ENCODE data around the gene CDK11B. TPM values are rescaled to one million over a fixed set of nuclear protein-coding genes. Genes with fewer than 3 reads are reported as not detected.

Gene CDK11B
- total and polyA plus RNA-seq, 2 donors (not counting 1 experiment from before 2014, with no cell fraction given) = 14.1 to 36.3 TPM

DNA sequence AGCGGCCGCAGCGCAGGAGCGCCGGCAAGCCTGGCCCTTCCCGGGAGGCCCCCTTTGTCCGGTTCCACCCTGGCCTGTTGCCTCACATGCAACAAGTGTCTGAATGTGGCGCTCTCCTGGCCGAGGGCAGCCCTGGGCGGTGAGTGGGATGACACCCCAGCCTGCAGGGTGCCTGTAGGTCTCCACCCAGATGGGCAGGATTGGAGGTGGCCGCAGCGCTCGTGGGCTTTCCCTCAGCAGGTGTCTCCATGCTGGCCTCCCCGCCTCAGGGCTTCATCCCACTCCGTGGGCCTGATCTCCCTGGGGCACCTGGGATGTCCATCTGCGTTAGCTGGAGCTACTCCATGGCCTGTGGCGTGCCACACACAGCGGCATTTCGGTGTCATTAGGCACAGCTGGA, 42.0 kb downstream of the CDK11B start:
- Mint-ChIP-seq H3K9me3 (ENCODE audit: insufficient read depth) (no peaks in the 10 kb centered on the region), H3K27me3 (no peaks in the 10 kb centered on the region), H3K4me1 (peaks cover 26% of the 10 kb centered on the region), H3K4me3 (peak overlapping the region; percentile 85), H3K27ac (peak overlapping the region; percentile 87)
- WGBS (ENCODE audit: insufficient coverage) = 98% methylated on average over 19 of the region's 19 CpGs
- Histone ChIP-seq H2AFZ (ENCODE audit: insufficient read depth, low read depth, low read length, poor library complexity, severe bottlenecking) (no peak overlapping the region), H3K4me1 (ENCODE audit: control insufficient read depth in 2 of 2, insufficient read depth in 2 of 2, low read length in 2 of 2) (peaks cover 20% of the 10 kb centered on the region in 2 donors), H3K27me3 (replicated peaks in 1 of 4; ENCODE audit: control extremely low read depth in 1 of 4, control insufficient read depth in 3 of 4, insufficient read depth in 4 of 4, low read length in 3 of 4) (no peaks in the 10 kb centered on the region), H3K9ac (ENCODE audit: low read length) (no peak overlapping the region), H3K4me3 (ENCODE audit: control extremely low read depth in 1 of 5, extremely low read depth in 1 of 5, insufficient read depth in 1 of 5, low read depth in 2 of 5, low read length in 4 of 5) (no peak overlapping the region), H4K20me1 (ENCODE audit: control insufficient read depth, insufficient read depth, low read length, poor library complexity, severe bottlenecking) (peaks cover 20% of the 10 kb centered on the region), H3K79me2 (ENCODE audit: control insufficient read depth, insufficient read depth, low read length) (peaks cover 33% of the 10 kb centered on the region), H3K9me3 (ENCODE audit: control extremely low read depth in 1 of 3, control insufficient read depth in 2 of 3, insufficient read depth in 1 of 3, low read length in 2 of 3) (no peaks in the 10 kb centered on the region), H3K4me2 (replicated peaks; ENCODE audit: low read depth, low read length, poor library complexity, severe bottlenecking) (peak overlapping the region; percentile 98), H3K36me3 (replicated peaks in 1 of 2; ENCODE audit: control extremely low read depth in 1 of 2, control insufficient read depth in 1 of 2, extremely low read depth in 1 of 2, insufficient read depth in 2 of 2, low read length in 1 of 2) (peaks cover 0 to 5% of the 10 kb centered on the region in 2 experiments), H3K27ac (ENCODE audit: low read length in 2 of 2) (no peak overlapping the region)
- no peak for ATAC-seq (ENCODE audit: low read depth)
- TF ChIP-seq, protein P1, sequence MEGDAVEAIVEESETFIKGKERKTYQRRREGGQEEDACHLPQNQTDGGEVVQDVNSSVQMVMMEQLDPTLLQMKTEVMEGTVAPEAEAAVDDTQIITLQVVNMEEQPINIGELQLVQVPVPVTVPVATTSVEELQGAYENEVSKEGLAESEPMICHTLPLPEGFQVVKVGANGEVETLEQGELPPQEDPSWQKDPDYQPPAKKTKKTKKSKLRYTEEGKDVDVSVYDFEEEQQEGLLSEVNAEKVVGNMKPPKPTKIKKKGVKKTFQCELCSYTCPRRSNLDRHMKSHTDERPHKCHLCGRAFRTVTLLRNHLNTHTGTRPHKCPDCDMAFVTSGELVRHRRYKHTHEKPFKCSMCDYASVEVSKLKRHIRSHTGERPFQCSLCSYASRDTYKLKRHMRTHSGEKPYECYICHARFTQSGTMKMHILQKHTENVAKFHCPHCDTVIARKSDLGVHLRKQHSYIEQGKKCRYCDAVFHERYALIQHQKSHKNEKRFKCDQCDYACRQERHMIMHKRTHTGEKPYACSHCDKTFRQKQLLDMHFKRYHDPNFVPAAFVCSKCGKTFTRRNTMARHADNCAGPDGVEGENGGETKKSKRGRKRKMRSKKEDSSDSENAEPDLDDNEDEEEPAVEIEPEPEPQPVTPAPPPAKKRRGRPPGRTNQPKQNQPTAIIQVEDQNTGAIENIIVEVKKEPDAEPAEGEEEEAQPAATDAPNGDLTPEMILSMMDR (IDR thresholded peaks at IDR 0.05) = no peak
- intact Hi-C loops (cut with micrococcal nuclease) = no loop called here
- ChIA-PET CTCF (interaction anchor here (2.9 kb wide), 1 partner anchor 13 kb away, joined by 13 read pairs; no protein-coding TSS in a partner anchor), POLR2A (interaction anchor here (2.0 kb wide), 1 partner anchor 13 kb away, joined by 8 read pairs; no protein-coding TSS in a partner anchor)
- no peak for DNase-seq

DNA sequence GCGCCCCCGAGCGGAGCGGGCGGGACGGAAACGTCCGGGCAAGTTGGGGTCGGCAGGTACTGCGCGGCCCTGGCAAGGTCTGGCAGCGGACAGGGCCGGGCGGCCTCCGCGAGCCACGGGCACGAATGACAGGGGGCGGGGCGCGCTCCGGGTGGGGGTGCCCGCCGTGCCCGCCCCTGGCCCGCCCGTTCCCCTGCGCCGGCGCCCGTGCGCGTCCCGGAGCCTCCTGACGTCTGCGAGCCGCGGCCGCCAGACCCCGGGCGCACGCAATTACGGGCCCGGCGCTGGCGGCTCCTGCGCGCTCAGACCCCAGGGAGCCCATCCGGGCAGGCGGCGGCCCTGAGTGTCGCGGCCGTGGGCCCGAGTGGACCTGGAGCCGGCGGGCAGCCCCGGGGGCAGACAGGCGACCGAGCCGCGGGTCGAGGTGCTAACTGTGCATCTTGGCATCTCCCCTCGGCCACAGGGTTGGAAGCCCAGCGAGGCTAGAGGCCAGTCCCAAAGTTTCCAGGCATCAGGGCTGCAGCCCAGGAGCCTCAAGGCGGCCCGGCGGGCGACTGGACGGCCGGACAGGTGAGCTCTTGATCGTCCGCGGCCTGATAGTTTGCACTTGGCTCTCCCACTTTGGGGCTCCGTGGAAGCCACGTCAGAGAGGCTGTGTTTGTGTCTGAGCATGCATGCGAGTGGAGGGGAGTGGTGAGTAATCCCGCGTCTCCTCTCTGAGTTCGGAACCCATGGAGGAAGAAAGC, 42.6 kb downstream of the CDK11B start:
- CTCF ChIA-PET = interaction anchor here (1.0 to 2.9 kb wide), 2 partner anchors 10 to 14 kb away, joined by 3 to 13 read pairs; no protein-coding TSS in a partner anchor
- peak overlapping the region; percentile 30 to 98 (median 97) for H3K4me3 ChIP-seq (ENCODE audit: control extremely low read depth in 1 of 5, extremely low read depth in 1 of 5, insufficient read depth in 1 of 5, low read depth in 2 of 5, low read length in 4 of 5)
- POLR2A ChIA-PET = interaction anchor here (1.0 to 2.0 kb wide), 5 partner anchors 9 to 130 kb away, joined by 4 to 19 read pairs (median 7); no protein-coding TSS in a partner anchor
- peak overlapping the region; percentile 98 for H3K4me2 ChIP-seq (replicated peaks; ENCODE audit: low read depth, low read length, poor library complexity, severe bottlenecking)
- intact Hi-C loops (cut with micrococcal nuclease) = no loop called here
- H4K20me1 ChIP-seq (ENCODE audit: control insufficient read depth, insufficient read depth, low read length, poor library complexity, severe bottlenecking) = peaks cover 20% of the 10 kb centered on the region
- TF ChIP-seq, protein P1 (IDR thresholded peaks at IDR 0.05) = no peak
- Mint-ChIP-seq H3K4me3 (peak overlapping the region; percentile 85), H3K27me3 (no peaks in the 10 kb centered on the region), H3K27ac (peak overlapping the region; percentile 87), H3K9me3 (ENCODE audit: insufficient read depth) (no peaks in the 10 kb centered on the region), H3K4me1 (peaks cover 26% of the 10 kb centered on the region)
- H3K79me2 ChIP-seq (ENCODE audit: control insufficient read depth, insufficient read depth, low read length) = peaks cover 33% of the 10 kb centered on the region
- peaks cover 0 to 5% of the 10 kb centered on the region in 2 experiments for H3K36me3 ChIP-seq (replicated peaks in 1 of 2; ENCODE audit: control extremely low read depth in 1 of 2, control insufficient read depth in 1 of 2, extremely low read depth in 1 of 2, insufficient read depth in 2 of 2, low read length in 1 of 2)
- H3K4me1 ChIP-seq (ENCODE audit: control insufficient read depth in 2 of 2, insufficient read depth in 2 of 2, low read length in 2 of 2) = peaks cover 20% of the 10 kb centered on the region in 2 donors
- WGBS (ENCODE audit: insufficient coverage) = 12% methylated on average over 80 of the region's 80 CpGs
- H3K9ac ChIP-seq (ENCODE audit: low read length) = peak overlapping the region; percentile 100
- peak overlapping the region; percentile 38 for H2AFZ ChIP-seq (ENCODE audit: insufficient read depth, low read depth, low read length, poor library complexity, severe bottlenecking)
- DNase-seq (no peak), ATAC-seq (ENCODE audit: low read depth) (peak; percentile 9)
- H3K27ac ChIP-seq (ENCODE audit: low read length in 2 of 2) = peak overlapping the region in 1 of 2 donors; percentile 100
- no peaks in the 10 kb centered on the region for H3K27me3 ChIP-seq (replicated peaks in 1 of 4; ENCODE audit: control extremely low read depth in 1 of 4, control insufficient read depth in 3 of 4, insufficient read depth in 4 of 4, low read length in 3 of 4)
- no peaks in the 10 kb centered on the region for H3K9me3 ChIP-seq (ENCODE audit: control extremely low read depth in 1 of 3, control insufficient read depth in 2 of 3, insufficient read depth in 1 of 3, low read length in 2 of 3)

Data from B cell (primary cell).